Natural killer cell treated with Interleukin-12 subunit alpha and Interleukin-12 subunit beta and Interleukin-15 and Interleukin-18, amount 100 ng/mL, for 72 hours (primary cell): ENCODE data around the gene PPFIBP1. TPM values are rescaled to one million over a fixed set of nuclear protein-coding genes. Genes with fewer than 3 reads are reported as not detected.
"Not testable (repeated sequence)": the region's sequence is repeated elsewhere in the genome, so short reads cannot be mapped to it uniquely, and the experiment has no call there.

ENCODE experiments used
- ATAC-seq, 2 donors: fragments of 150-1000 bp; cut with Tn5 transposase in 1 of 2; sonication (Bioruptor Pico), chemical (Tn5 transposase) in 1 of 2; 2 replicates each; pipeline ENCODE4 v1.10.0; 2021
- DNase-seq: peaks from one replicate; pipeline ENCODE4 v3.0.0; 2022; ENCODE audit warnings: low spot score
- H3K27ac Mint-ChIP-seq, 2 donors: 1 replicate in 1 of 2; 2 replicates in 1 of 2; pipeline ENCODE4 v1.8.0; 2022; ENCODE audit warnings: mixed read lengths in 2 of 2, mild to moderate bottlenecking in 1 of 2, moderate library complexity in 1 of 2
- H3K27me3 Mint-ChIP-seq, 2 donors: 1 replicate in 1 of 2; 2 replicates in 1 of 2; pipeline ENCODE4 v1.8.0; 2022; ENCODE audit warnings: mixed read lengths in 2 of 2
- H3K36me3 Mint-ChIP-seq: one replicate; pipeline ENCODE4 v1.8.0; 2022; ENCODE audit warnings: mixed read lengths
- H3K4me1 Mint-ChIP-seq, 2 donors: 1 replicate in 1 of 2; 2 replicates in 1 of 2; pipeline ENCODE4 v1.8.0; 2022; ENCODE audit warnings: low read depth in 2 of 2, mixed read lengths in 2 of 2, mild to moderate bottlenecking in 1 of 2
- H3K4me3 Mint-ChIP-seq: one replicate; pipeline ENCODE4 v1.8.0; 2022; ENCODE audit warnings: mixed read lengths
- H3K9me3 Mint-ChIP-seq: 2 replicates; pipeline ENCODE4 v1.8.0; 2022; ENCODE audit warnings: mixed read lengths
- total RNA-seq, 2 donors: library from RNA; stranded (reverse); gene quantifications; one replicate each; pipeline ENCODE4 v1.2.3, GENCODE V29; 2022

PPFIBP1 gene
- total RNA-seq, 2 donors from 2014 or later: 9.0 to 12.9 TPM

DNA sequence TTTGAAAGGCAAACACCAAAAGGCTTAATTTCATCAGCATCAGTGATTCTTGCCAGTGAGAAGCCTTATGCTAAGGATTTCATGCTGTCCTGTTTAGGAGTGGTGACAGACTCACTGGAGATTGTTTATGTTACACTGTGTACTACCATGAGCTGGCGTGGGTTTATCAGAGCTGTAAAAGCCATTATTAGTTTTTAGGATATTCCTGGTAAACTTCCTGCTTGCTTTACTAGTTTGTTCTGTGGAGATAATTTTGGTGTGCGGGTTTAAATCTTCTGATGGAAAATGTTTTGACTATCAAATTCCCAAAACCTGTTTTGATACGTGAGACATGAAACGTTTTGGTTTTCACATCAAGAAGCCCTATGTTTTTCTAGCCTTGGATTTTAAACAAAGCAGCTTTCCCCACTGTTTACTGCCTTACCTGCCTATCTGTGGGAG is 15.2 kb downstream of the PPFIBP1 start:
- Mint-ChIP-seq H3K9me3 (no peaks in the 10 kb centered on the region), H3K27ac (no peak overlapping the region), H3K4me3 (no peak overlapping the region), H3K4me1 (peaks cover 7 to 8% of the 10 kb centered on the region in 2 donors), H3K27me3 (peaks cover 21 to 27% of the 10 kb centered on the region in 2 donors), H3K36me3 (no peaks in the 10 kb centered on the region)
- ATAC-seq (no peak), DNase-seq (no peak)

DNA sequence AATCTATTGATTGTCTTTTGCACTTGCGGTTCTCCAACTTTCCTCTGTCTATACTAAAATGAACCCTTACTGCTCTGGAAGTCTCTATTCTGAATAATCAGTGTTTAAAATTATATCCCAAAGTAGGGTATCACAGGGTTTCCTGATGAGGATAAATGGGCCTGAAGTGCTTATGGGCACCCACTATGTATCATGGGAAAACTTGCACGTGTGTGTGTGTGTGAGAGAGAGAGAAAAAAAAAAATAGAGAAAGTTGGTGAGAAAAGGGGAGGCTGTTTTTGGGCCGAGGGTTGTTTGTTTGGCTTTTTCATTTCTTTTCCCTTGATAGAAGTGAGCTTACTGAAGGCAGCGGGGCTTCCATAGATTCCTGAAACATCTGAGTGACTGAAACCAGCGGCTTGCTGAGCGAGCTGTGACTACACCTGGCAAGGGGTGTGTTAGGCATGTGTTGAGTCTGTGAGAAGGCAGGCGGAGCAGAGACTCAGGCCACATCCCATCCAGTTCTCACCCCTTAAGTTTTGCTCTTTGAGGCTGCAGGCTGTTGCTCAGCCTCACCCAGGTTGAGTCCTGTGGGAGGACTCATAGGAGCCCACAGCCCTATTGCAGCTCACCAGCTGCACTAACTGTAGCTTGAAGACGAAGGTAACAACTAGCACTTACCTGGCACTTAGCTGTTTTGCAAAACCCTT is 17.2 kb downstream of the PPFIBP1 start:
- no peak overlapping the region for H3K27ac Mint-ChIP-seq
- no peak for ATAC-seq

DNA sequence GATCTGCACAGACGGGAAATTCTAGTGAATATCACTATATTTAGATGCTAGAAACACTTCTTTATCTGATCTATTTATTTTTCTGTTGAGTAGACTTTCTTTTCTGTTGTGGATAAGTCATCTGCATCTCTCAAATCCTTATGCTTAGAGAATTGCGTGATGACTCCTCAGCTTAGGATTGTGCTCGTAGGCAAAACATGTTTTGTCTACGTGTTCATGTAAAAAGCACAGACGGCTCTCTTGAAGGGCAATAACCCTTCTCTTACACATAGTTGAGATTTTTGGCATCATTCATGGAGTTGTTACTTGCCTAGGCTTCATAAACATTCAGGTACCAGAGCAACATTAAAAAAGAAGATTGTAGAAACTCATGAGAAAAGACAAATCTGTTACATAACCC is 18.6 kb downstream of the PPFIBP1 start:
- no peaks in the 10 kb centered on the region for H3K9me3 Mint-ChIP-seq
- ATAC-seq (no peak), DNase-seq (no peak)
- no peaks in the 10 kb centered on the region for H3K4me1 Mint-ChIP-seq
- H3K27me3 Mint-ChIP-seq: peaks cover 20 to 33% of the 10 kb centered on the region in 2 donors
- no peak overlapping the region for H3K4me3 Mint-ChIP-seq
- H3K27ac Mint-ChIP-seq: no peak overlapping the region
- H3K36me3 Mint-ChIP-seq: no peaks in the 10 kb centered on the region

More for the DNA sequence above, 17.2 kb downstream of the PPFIBP1 start:
- H3K4me1 Mint-ChIP-seq: no peaks in the 10 kb centered on the region
- peaks cover 19 to 33% of the 10 kb centered on the region in 2 donors for H3K27me3 Mint-ChIP-seq
- H3K9me3 Mint-ChIP-seq: no peaks in the 10 kb centered on the region
- no peaks in the 10 kb centered on the region for H3K36me3 Mint-ChIP-seq
- no peak overlapping the region for H3K4me3 Mint-ChIP-seq
- no peak for DNase-seq

GRCh38 chr12:27544858-27545257 is 20.9 kb downstream of the PPFIBP1 start:
- not testable (repeated sequence) for H3K27ac Mint-ChIP-seq, H3K4me3 Mint-ChIP-seq, DNase-seq, ATAC-seq, H3K36me3 Mint-ChIP-seq, H3K9me3 Mint-ChIP-seq
- Mint-ChIP-seq H3K27me3 (peaks cover 27 to 53% of the 10 kb centered on the region in 2 donors), H3K4me1 (peaks cover 8 to 11% of the 10 kb centered on the region in 2 donors)

DNA sequence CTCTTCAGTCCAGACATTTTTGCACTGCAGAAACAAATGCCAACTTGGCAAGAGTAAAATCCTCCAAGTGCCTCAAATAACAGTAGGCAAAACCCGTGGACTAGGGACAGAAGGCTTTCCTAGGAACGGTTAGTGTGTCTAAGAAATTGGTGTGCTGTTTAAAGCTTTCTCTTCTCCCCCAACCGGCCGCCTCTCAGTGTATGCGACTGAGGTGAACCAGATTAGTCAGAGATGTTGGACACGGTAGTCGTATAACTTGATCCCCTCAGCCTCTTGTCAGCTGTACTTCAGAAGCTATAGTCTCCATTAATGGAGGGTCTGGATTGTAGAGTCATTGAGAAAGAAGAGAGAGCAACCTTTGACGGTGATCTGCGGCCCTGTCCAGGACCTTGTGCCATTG is 21.7 kb downstream of the PPFIBP1 start:
- no peak overlapping the region for H3K27ac Mint-ChIP-seq
- H3K4me1 Mint-ChIP-seq: peaks cover 9 to 12% of the 10 kb centered on the region in 2 donors
- no peak overlapping the region for H3K4me3 Mint-ChIP-seq
- peaks cover 31 to 58% of the 10 kb centered on the region in 2 donors for H3K27me3 Mint-ChIP-seq
- DNase-seq (no peak), ATAC-seq (no peak)
- H3K36me3 Mint-ChIP-seq: no peaks in the 10 kb centered on the region
- no peaks in the 10 kb centered on the region for H3K9me3 Mint-ChIP-seq

DNA sequence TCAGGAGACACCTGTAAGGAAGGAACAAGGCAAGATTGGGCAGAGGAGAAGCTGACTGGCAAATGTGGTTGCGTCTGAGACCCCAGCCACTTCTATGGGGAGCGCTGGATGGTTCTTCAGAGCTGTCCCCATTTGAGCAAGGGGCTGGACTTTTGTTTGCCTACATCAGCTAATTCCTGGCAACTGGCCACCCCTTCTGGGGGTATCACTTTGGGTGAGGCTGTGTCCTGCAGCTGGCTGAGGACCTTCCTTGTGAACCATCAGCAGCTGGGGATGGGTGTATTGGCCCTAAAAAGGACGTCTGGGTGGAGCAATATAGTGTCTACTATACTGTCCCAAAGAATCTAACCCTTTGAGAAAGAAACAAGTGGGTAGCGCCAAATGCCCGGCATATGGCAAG is 23.6 kb downstream of the PPFIBP1 start:
- DNase-seq (no peak), ATAC-seq (no peak)
- Mint-ChIP-seq H3K36me3 (no peaks in the 10 kb centered on the region), H3K27ac (no peak overlapping the region), H3K9me3 (no peaks in the 10 kb centered on the region), H3K4me3 (no peak overlapping the region), H3K27me3 (peaks cover 29 to 45% of the 10 kb centered on the region in 2 donors), H3K4me1 (peaks cover 9 to 12% of the 10 kb centered on the region in 2 donors)

DNA sequence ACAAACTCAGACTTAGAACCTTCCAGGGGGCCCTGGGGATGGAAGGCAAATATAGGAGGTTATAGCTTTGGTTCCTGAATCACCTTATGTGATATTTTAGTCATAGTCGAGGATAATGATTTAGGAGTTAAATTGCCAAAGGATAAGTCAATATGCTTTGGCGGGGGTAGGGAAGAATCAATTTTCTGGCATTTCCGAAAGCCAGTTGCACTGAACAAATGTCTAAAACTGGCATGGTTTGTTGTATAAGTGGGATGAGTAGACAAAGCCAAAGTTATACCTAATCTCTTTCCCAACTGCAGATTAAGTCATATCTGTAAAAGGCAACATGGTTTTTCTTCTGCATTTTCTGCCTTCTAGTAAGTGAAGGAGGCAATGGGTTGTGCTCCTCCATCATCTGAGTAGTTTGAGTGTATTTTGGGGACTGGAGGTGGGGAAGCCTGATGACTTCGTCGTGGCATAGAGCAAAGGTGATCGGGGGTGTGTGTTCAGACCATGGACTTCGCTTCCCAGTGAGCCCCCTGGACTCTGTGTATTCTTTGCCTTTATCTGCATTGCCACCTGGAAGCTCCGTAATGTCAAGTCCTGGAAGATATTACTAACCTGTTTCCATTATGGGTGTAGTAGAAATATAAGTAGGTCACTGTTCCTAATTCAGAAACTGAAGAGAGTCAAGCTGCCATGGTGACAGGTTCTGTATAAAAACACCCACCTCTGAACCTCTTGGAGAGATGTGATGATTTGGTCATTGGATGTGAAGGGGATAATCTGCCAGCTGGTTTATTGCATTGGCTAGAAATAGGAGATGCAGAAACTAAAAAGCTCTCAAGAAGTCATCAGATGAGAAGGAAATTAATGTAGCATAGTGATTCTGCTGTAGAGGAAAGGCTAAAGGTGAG is 24.5 kb downstream of the PPFIBP1 start:
- no peak overlapping the region for H3K27ac Mint-ChIP-seq
- DNase-seq: no peak
- no peak for ATAC-seq
- no peaks in the 10 kb centered on the region for H3K9me3 Mint-ChIP-seq
- H3K36me3 Mint-ChIP-seq: no peaks in the 10 kb centered on the region
- no peak overlapping the region for H3K4me3 Mint-ChIP-seq
- H3K27me3 Mint-ChIP-seq: peaks cover 29 to 51% of the 10 kb centered on the region in 2 donors
- peaks cover 9 to 12% of the 10 kb centered on the region in 2 donors for H3K4me1 Mint-ChIP-seq

- Mint-ChIP-seq H3K4me1 (peaks cover 9 to 12% of the 10 kb centered on the region in 2 donors), H3K36me3 (no peaks in the 10 kb centered on the region), H3K9me3 (no peaks in the 10 kb centered on the region), H3K4me3 (peak overlapping the region; percentile 0), H3K27ac (peak overlapping the region in 1 of 2 donors; percentile 7), H3K27me3 (peaks cover 29 to 52% of the 10 kb centered on the region in 2 donors)
- ATAC-seq (no peak), DNase-seq (no peak)
These were observed 25.3 kb downstream of the PPFIBP1 start for GRCh38 chr12:27549236-27549800.

DNA sequence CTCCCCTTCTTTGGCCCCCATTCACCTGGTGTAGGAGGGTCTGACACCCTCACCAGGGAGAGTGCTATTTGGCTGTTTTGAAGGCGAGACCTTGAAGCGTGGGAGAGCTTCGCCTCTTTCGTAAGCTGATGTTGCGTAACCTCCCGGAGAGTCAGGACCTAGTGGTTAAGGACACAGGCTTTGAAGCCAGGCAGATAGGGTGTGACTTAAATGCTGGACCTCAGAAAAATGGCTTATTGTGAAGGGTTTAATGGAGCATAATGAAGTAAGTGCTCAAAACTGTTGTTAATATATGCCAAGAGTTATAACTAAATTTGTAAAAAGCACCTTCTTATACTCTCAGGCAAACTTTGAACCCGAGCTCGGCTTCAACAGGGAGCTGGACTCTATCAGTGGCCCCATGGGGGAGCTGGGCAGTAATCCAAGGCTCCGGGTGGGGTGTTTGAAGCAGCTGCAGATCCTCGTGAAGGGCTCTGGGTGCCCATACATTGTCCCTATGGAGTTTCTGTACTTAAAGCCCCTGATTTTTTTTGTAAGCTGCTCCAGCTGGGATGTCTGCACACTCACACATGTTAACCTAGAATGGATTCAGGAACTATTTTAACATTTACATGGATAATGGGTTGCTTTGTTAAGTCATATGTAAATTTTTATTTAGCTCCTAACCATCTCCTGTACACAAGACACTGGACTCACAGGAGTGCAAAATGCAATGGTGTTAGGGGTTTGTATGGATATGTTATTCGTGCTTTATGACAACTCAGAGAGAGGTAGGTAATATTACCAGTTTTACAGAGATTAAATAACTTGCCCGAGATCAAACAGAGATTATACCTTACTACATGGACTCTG is 26.0 kb downstream of the PPFIBP1 start:
- H3K4me3 Mint-ChIP-seq: no peak overlapping the region

GRCh38 chr12:27550653-27550975 is 26.6 kb downstream of the PPFIBP1 start:
- H3K9me3 Mint-ChIP-seq: no peaks in the 10 kb centered on the region
- H3K4me1 Mint-ChIP-seq: peaks cover 9 to 12% of the 10 kb centered on the region in 2 donors
- H3K4me3 Mint-ChIP-seq: no peak overlapping the region
- H3K36me3 Mint-ChIP-seq: no peaks in the 10 kb centered on the region
- DNase-seq (no peak), ATAC-seq (no peak)
- no peak overlapping the region for H3K27ac Mint-ChIP-seq
- peaks cover 40 to 47% of the 10 kb centered on the region in 2 donors for H3K27me3 Mint-ChIP-seq

More for the DNA sequence above, 26.0 kb downstream of the PPFIBP1 start:
- peaks cover 9 to 12% of the 10 kb centered on the region in 2 donors for H3K4me1 Mint-ChIP-seq
- H3K36me3 Mint-ChIP-seq: no peaks in the 10 kb centered on the region
- DNase-seq (peak; percentile 70), ATAC-seq (peak; percentile 66 to 82)
- H3K9me3 Mint-ChIP-seq: no peaks in the 10 kb centered on the region
- H3K27ac Mint-ChIP-seq: peak overlapping the region in 1 of 2 donors; percentile 7
- peaks cover 35 to 47% of the 10 kb centered on the region in 2 donors for H3K27me3 Mint-ChIP-seq

DNA sequence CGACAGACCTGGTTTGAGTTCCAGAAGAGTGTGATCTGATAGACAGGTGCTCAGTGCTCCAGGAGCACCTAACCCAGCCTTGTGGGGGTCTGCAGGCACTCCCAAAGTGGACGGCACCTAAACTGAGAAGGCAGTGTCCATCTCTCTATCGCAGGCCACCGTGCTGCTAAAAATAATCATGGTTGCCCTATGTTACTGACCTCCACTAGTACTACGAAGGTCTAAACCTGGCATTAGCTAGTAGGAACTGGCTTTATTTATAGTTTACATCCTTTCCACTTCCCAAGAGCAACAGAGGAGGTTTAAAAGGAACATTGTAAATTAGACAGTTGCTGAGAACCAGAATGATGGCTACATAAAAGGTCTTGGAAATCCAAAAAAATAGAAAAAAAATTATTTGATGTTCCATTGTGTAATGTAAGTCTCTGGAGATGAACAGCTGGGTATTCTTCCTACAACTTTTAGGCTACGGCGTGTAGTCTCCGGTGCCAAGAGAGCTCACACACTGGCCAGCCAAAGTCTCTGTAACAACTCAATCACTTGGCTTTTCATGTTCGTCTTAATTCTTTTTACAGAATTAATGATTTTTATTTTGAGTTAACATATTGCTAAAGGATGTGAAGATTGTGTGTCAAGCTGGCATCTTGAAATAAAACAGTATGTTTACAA is 27.3 kb downstream of the PPFIBP1 start:
- no peak for DNase-seq
- Mint-ChIP-seq H3K27ac (no peak overlapping the region), H3K36me3 (no peaks in the 10 kb centered on the region), H3K27me3 (peaks cover 41 to 53% of the 10 kb centered on the region in 2 donors), H3K4me1 (peaks cover 12 to 15% of the 10 kb centered on the region in 2 donors), H3K9me3 (no peaks in the 10 kb centered on the region), H3K4me3 (no peak overlapping the region)
- no peak for ATAC-seq

DNA sequence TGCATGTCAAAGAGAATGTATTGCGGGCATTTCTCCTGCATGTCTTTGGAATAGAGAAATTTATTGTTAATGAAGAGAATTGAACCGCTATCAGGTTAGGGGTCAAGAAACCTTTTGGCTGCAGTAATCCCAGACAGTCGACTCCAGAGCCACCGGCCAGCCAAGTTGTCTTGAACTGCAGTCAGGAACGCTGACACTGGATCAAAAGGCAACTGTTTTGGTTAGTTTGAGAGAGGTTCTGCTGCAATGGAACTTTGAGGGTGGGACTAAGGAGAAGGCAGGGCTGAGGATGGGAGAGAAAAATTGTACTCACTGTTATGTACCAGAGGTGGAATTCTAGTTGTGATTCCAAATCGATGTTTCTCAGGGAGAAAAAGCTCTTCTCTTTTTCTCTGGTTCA is 28.2 kb downstream of the PPFIBP1 start:
- peaks cover 12 to 17% of the 10 kb centered on the region in 2 donors for H3K4me1 Mint-ChIP-seq
- DNase-seq: no peak
- no peaks in the 10 kb centered on the region for H3K36me3 Mint-ChIP-seq
- peaks cover 41 to 57% of the 10 kb centered on the region in 2 donors for H3K27me3 Mint-ChIP-seq
- no peaks in the 10 kb centered on the region for H3K9me3 Mint-ChIP-seq
- H3K27ac Mint-ChIP-seq: no peak overlapping the region
- ATAC-seq: no peak
- no peak overlapping the region for H3K4me3 Mint-ChIP-seq
